ENCODE data around the gene PRCP. TPM values are rescaled to one million over a fixed set of nuclear protein-coding genes. Genes with fewer than 3 reads are reported as not detected.
"Not testable (repeated sequence)": the region's sequence is repeated elsewhere in the genome, so short reads cannot be mapped to it uniquely, and the experiment has no call there.

The PRCP gene
- polyA plus RNA-seq, 4 donors, result 276 to 327 (median 317) TPM

DNA sequence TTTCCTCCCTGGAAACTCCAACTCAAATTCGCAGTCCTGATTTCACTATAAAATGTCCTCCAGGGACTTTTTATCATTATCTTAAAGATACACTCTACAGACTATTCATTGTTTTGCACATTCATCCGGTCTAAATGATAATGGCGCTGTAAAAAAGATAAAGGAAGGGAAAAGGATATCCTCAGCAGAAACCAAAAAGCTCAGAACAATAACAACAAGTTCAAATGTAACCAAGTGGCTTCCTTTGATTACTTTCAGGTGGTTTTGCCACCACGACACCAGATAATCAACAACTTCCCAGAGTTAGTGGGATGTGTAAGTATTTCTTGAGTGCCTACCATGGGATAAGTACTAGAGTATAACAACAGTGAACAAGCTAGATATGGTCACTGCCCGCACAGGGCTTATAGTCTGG is 26.3 kb downstream of the PRCP start:
- DNase-seq (ENCODE audit: low read depth in 4 of 4, low spot score in 3 of 4), result no peak

DNA sequence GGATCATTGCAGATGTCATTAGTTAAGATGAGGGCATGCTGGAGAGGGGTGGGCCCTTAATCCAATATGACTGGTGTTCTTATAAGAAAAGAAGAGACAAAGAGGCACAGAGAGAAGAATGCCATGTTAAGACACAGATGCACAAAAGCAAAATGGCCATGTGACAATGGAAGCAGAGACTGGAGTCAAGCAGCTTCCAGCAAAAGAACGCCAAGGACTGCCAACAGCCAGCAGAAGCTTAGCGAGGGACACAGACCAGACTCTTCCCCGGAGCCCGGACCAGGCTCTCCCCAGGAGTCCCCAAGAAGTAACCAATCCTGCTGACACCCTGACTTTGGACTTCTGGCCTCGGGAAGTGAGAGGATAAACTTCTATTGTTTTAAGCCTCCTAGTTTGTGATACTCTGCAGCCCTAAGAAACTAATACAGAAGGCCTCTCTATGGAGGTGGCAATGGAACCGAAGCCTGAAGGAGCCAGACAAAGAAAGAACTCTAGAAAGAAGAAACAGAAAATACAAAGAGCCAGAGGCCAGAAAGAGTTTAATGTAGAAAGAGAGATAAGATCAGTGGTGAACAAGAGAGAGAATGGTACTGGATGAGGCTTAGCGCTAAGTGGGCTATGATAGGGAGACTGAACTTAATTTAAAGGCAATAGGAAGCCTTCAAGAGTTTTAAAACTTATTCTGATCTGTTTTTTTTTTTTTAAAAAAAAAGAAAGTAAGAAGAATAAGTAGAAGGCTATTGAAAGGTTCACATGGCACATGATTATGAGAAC is 27.7 kb downstream of the PRCP start:
- no peak for DNase-seq (ENCODE audit: low read depth in 4 of 4, low spot score in 3 of 4)

DNA sequence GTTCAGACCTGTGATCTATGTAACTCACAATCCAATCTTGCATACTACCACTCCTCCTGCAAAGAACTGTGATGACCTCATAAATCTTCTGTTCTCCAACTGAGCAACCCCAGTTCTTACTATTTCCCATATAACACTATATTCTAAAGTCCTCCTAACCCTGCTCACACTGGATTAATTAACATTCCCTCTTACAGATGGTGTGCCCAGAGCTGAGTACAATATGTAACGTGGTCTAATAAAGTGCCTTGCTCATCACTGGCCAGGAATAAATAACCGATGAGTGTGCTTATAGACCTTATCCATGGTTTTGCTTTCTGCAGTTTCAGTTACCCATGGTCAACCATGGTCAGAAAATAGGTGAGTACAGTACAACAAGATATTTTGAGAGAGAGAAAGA is 28.6 kb downstream of the PRCP start:
- DNase-seq (ENCODE audit: low read depth in 4 of 4, low spot score in 3 of 4), result no peak

DNA sequence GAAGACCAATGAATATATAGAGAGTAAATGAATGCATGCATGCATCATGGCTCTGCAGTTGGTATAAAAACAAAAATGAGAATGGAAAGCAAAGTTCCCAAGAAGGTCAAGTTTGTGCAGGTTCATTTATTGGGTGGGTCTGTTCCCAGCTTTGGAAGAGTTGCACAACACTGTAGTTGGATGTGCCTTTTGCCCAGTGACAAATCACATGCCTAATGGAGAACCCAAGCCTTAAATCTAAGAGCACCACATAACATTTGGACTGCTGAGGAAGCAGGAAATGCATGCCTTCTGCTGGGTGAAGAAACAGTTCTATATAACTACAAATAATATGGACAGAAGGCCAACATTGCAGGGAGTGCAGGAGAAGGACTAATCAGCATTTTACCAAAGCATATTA is 30.6 kb downstream of the PRCP start:
- DNase-seq (ENCODE audit: low read depth in 4 of 4, low spot score in 3 of 4), result no peak

DNA sequence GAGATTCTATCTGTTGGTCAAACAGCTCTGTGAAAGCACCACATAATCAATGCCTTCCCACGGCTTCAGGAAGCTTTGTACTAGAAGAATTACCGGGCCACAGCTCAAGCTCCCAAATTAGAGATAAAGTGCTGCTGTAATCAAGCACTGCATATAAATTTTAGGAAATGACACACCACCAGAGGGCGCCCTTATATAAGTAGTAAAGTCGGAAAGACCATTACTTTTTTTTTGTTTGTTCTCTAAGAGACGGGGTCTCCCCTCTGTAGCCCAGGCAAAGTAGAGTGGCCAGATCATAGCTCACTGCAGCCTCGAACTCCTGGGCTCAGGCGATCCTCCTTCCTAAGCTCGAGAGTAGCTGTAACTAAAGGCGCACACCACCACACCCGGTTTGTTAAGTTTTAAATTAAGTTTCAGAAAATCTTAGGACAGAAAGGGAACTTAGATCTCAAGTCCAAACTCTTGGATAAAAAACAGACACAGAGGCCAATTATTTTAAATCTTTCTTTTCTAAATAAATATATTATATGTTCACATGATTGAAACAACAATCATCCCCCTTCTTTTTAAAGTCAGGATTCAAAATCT is 32.6 kb downstream of the PRCP start:
- peak; percentile 70 to 80 (median 70) for DNase-seq (ENCODE audit: low read depth in 4 of 4, low spot score in 3 of 4)

DNA sequence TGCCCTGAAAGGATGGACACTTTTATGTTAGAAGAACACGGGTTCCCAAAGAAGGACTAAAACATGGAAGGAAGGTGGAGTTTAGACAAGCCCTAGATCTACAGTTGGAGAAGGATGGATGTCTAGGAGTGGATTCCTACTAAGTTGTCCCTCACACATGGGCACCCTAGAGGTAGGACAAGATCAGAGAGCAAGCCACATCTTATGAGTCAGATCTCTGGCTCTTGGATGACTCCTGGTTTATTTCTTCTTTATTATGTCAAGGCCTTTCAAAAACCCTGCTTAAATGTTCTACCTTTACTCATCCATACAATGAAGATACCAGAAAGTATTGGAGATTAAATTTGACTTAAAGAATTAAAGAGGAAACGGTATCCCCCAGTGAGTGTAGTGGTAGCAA is 34.4 kb downstream of the PRCP start:
- DNase-seq (ENCODE audit: low read depth in 4 of 4, low spot score in 3 of 4), result no peak

DNA sequence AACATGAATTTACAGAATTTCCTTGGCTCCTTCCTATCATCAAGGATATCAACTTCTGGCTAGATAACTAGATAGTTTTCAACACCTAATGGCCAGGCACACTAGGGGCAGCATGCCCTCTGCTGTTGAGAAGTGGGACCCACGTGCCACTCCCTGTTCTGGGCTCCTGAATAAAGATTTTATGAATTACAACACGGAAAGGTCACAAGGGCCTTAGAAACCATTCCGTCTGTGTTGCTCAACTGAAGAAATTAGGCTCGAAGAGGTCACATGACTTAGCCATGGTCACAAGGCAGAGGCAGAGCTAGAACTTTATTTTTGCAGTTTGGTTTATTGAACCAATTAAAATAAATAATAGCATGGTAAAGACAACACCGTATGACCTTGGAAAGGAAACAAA is 36.0 kb downstream of the PRCP start:
- no peak for DNase-seq (ENCODE audit: low read depth in 4 of 4, low spot score in 3 of 4)

DNA sequence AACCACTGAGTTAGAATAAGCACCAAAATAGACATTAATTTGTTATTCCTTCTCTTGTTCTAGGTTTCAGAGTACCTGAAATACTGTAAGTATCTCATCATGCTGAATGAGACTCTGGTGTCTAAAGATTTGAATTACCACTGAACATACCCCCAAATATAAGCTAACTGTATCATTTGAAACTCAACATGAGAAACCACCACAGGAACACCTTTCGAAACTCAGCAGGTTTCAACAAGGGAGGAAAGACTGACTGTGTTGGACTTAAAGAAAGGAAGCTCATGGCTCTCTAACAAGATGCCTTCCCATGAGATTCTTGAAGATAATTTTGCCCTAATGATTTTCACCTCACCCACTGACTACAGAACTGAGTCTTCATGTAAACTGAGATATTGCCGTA is 37.0 kb downstream of the PRCP start:
- no peak for DNase-seq (ENCODE audit: low read depth in 4 of 4, low spot score in 3 of 4)

DNA sequence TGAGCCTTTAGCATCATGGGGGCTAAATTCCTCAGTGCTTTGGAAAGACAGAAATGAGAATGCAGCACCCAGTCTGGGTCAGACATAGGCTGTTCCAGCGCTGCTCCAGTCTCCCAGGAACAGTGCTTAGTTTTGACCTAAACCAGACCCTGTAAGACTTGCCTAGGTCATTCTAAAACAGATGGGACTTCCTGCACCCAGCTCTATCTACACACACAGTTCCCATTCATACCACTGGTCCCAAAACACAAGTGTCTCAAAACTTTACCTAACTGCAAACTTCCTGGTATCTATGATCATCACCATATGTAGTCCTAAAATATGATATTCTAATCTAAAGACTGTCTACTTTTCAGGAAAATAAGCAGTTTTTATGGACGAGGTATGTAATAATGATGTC is 37.9 kb downstream of the PRCP start:
- no peak for DNase-seq (ENCODE audit: low read depth in 4 of 4, low spot score in 3 of 4)

DNA sequence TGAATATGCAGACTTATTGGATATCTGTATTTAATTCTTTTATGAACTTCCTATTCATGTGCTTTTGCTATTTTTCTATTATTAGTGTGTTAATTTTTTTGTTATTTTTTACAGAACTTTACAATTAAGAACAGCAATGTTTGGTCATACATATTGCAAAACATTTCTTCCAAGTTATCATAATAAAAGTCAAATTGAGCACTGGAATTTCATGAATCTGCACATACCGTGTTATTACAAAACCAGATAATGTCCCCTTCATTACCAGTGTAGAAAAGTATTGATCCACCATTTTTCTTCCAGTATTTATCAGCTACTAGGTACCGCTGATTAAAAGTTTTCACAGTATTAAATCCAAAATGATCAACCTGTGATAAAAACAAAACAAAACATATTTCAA is 40.5 kb downstream of the PRCP start:
- DNase-seq (ENCODE audit: low read depth in 4 of 4, low spot score in 3 of 4), result no peak

DNA sequence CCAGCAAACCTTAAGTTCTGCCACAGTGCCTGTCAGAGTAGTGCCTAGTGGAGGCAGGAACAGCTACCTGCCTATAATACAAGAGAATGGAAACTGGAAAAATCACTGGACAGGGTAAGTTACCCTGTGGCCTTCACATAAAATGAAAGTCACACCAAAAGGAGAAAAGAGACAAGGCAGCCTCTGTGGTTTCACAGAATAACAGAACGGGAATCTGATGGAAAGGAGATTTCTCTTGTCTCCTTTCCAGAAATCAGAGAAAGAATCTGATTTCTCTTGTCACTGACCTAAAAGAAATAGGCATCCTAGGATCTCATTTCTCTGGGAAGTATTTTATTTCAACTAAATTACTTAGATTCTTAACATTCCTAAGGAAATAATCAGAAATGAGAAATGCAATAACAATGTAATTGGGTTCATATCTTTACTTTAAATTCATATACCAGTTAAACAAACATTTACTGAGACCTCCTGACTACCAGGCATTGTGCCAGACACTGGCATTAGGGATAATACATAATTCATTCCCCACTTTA is 41.6 kb downstream of the PRCP start:
- no peak for DNase-seq (ENCODE audit: low read depth in 4 of 4, low spot score in 3 of 4)

DNA sequence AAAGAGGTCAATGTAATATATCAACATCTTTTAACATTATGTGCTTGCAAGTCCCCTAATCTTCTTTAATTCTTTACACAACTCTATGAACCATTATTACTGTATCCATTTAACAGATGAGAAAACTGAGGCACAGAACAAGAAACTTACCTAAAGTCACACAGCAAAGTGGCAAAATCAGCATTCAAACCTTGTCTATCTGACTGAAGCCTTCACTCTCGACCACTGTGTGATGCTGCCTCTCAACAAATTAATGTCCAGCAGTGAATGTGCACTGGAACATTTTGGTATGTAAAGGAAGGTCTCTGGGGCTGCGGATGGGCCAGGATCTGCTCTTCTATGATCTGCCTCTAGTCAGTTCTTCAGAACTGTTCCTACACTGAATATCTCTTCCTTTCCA is 42.1 kb downstream of the PRCP start:
- no peak for DNase-seq (ENCODE audit: low read depth in 4 of 4, low spot score in 3 of 4)

DNA sequence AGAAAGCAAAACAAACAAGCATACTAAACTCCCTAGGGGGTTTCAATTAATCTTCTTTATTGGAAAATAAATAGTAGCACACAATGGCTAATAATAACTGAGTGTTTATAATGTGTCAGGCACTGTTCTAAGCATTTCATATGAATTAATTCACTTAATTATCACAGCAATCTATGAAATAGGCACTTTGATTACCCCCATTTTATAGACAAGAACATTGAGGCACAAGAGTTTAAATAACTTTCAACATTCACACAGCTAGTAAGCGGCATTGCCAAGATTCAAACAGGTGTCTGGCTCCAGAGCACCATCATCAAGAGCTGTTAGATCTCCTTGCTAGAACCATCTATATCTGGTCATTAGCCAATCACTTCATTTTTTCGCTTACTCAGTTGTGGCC is 43.1 kb downstream of the PRCP start:
- no peak for DNase-seq (ENCODE audit: low read depth in 4 of 4, low spot score in 3 of 4)

DNA sequence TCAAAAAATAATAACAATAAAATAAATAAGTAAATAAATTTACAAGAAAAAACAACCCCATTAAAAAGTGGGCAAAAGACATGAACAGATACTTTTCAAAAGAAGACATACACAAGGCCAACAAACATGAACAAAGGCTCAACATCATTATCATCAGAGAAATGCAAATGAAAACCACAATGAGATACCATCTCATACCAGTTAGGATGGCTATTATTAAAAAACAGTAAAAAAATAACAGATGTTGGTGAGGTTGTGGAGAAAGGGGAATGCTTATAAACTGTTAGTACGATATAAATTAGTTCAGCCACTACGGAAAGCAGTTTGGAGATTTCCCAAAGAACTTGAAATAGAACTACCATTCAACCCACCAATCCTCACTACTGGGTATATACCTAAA is 44.6 kb downstream of the PRCP start:
- DNase-seq (ENCODE audit: low read depth in 4 of 4, low spot score in 3 of 4), result no peak

DNA sequence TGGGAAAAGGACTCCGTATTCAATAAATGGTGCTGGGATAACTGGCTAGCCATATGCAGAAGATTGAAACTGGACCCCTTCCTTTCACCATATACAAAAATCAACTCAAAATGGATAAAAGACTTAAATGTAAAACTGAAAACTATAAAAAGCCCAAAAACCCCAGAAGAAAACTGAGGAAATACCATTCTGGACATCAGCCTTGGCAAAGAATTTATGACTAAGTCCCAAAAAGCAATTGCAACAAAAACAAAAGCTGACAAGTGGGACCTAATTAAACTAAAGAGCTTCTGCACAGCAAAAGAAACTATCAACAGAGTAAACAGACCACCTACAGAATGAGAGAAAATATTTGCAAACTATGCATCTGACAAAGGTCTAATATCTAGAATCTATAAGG is 45.3 kb downstream of the PRCP start:
- DNase-seq (ENCODE audit: low read depth in 4 of 4, low spot score in 3 of 4), result not testable (repeated sequence)

DNA sequence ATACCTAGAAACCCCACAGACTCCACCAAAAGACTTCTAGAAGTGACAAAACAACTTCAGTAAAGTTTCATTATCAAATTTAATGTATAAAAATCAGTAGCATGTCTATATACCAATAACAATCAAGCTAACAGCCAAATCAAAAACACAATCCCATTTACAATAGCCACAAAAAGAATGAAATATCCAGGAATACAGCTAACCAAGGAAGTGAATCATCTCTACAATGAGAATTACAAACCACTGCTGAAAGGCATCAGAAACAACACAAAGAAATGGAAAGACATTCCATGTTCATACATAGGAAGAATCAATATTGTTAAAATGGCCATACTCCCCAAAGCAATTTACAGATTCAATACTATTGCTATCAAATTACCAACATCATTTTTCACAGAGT is 46.0 kb downstream of the PRCP start:
- DNase-seq (ENCODE audit: low read depth in 4 of 4, low spot score in 3 of 4), result no peak

DNA sequence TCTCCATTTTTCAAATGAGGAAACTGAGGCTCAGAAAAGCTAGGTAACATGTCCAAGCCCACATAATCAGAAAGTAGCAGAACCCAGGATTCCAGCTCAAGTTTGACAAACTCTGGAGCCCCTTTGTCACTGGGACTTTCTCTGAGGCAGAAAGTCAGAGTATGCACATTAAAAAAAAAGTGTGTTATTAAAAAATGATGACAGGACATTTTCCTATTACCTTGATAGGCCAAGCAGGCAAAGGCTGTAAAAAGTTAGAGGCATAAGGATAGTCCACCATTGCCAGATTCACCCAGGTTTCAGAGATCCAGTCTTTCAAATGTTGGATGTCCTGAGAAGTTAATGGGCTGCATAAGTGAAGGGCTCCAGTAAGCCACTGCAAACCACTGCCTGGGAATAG is 51.4 kb downstream of the PRCP start:
- no peak for DNase-seq (ENCODE audit: low read depth in 4 of 4, low spot score in 3 of 4)

DNA sequence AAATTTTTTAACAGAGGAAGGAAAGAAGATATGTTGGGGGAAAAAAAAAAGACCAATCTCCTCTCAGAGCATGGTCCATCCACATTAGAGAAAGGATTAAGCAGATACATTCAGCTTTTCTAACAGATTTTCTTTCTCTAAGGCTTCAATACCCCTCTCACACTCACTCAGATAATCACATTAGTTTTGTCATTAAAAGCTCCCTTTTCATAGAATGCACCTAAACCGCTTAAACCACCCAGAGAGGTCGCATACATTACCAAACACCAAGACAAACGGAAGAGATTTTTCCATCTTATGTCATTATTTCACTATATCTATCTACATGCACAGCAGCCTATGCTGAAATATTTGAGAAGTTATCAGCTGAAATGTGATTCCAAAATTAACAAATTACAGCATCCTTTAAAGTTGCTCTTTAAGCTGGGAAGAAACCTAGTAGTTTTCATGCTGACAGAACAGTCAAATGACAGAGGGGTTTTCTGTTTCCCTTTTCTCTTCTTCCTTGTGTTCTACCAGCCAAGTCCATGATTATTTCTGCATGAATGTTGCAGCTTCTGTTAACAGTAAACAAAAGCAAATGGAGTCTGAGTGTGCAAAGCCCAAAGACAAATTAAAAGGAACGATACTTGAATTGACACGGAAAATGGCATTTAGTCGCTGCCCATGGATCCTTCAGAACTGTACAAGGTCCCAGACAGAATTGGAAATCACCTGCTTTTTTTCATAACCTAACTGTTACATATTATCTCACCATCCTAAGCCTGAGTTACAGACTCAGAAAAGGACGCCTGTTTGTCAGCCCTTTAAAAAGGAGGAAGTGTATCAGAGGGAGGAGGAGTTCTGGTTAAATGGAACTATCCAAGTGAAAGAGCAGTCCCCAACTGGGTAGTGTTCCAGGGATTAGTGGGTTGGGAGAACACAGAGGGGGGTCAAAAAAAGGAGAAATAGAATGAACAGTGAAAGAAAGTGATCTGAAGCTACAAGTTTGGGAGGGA is 54.6 kb downstream of the PRCP start:
- no peak for DNase-seq (ENCODE audit: low read depth in 4 of 4, low spot score in 3 of 4)

DNA sequence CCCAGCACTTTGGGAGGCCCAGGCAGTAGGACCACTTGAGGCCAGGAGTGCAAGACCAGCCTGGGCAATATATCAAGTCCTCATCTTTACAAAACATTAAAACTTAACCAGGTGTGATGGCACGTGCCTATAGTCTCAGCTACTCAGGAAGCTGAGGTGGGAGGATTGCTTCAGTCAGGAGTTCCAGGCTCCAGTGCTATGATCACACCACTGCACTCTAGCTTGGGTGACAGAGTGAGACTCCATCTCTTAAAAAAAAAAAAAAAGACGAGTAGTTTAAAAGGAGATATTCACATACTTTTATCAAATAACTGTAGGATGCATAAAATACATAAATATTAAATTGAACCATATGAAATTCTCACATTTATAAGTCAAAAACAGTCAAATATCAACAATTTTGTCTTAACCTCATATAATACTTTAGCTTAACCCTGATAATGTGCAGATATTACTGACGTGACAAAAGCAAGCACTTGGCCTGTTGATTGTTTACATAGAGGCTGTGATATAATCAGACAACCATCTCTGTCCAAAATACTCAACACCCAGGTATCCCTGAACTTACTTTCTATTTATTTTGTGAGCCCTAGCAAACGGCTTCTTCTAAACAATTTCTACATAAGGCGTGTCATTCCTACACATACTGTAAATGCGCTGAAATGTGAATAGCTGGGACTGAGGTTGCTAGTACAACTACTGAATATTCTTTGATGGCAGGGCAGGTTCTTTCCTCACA is 57.0 kb downstream of the PRCP start:
- DNase-seq (ENCODE audit: low read depth in 4 of 4, low spot score in 3 of 4), result no peak

DNA sequence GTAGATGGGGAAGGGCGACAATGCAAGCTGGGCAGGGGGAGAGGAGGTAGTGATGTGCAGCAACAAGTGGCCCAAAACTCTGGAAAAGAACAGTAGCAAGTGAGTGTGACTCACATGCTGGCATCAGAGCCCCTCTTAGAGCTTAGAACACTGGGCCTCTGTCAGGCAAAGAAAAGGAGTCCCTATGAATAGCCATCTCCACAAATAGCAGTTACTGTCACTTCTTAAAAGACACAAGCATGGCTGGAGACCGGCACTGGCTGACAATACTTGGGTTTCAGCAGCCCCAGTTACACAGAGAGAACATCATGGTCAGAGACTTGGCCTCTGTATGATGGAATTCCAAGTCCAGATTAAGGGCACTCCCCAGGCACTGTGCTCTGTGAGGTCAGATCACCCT is 58.2 kb downstream of the PRCP start:
- DNase-seq (ENCODE audit: low read depth in 4 of 4, low spot score in 3 of 4), result no peak

Data from right renal pelvis (tissue), 4 donors.